DOHH2 (cell line): ENCODE results near the gene TMOD4.

Source experiments
- H3F3A ChIP-seq: fragments of 200-600 bp; sonication (generic), shearing (Covaris generic); 2 replicates; pipeline ENCODE4 v1.6.0; 2016; ENCODE audit warnings: antibody characterized with exemption, mild to moderate bottlenecking; ENCODE audit not compliant: control insufficient read depth, insufficient read depth
- H3K27ac ChIP-seq: fragments of 200-600 bp; sonication (generic); 2 replicates; pipeline ENCODE4 v1.5.1; 2014; ENCODE audit warnings: low read depth, mild to moderate bottlenecking, low read length, moderate library complexity
- H3K27me3 ChIP-seq: fragments of 200-600 bp; sonication (generic); 2 replicates; pipeline ENCODE4 v1.6.1; 2014; ENCODE audit warnings: mild to moderate bottlenecking, low read length, mixed read lengths; ENCODE audit not compliant: control insufficient read depth
- H3K36me3 ChIP-seq: fragments of 200-600 bp; sonication (generic); 2 replicates; pipeline ENCODE4 v1.6.1; 2014; ENCODE audit warnings: mild to moderate bottlenecking, low read length, moderate library complexity, mixed read lengths; ENCODE audit not compliant: control insufficient read depth
- H3K4me1 ChIP-seq: fragments of 200-600 bp; sonication (generic); 2 replicates; pipeline ENCODE4 v1.6.1; 2014; ENCODE audit warnings: mild to moderate bottlenecking, low read length, mixed read lengths; ENCODE audit not compliant: control insufficient read depth
- H3K4me2 ChIP-seq: fragments of 200-600 bp; sonication (generic); 2 replicates; pipeline ENCODE4 v1.6.0; 2014; ENCODE audit warnings: mild to moderate bottlenecking, low read length, moderate library complexity
- H3K4me3 ChIP-seq: fragments of 200-600 bp; sonication (generic); 2 replicates; pipeline ENCODE4 v1.5.1; 2014; ENCODE audit warnings: mild to moderate bottlenecking, low read length, mixed read lengths
- H3K79me2 ChIP-seq: fragments of 200-600 bp; sonication (generic); 2 replicates; pipeline ENCODE4 v1.6.1; 2014; ENCODE audit warnings: mild to moderate bottlenecking, low read length, mixed read lengths; ENCODE audit not compliant: control insufficient read depth
- H3K9me2 ChIP-seq: fragments of 200-600 bp; sonication (generic); replicated peaks from 2 replicates; pipeline ENCODE4 v1.6.1; 2014; ENCODE audit warnings: mild to moderate bottlenecking, low read length, mixed read lengths; ENCODE audit not compliant: control insufficient read depth
- H3K9me3 ChIP-seq: fragments of 200-600 bp; sonication (generic); 2 replicates; pipeline ENCODE4 v1.6.1; 2014; ENCODE audit warnings: antibody characterized with exemption, low read length, mixed read lengths; ENCODE audit not compliant: control insufficient read depth, insufficient read depth
- H4K20me1 ChIP-seq: fragments of 200-600 bp; sonication (generic); 2 replicates; pipeline ENCODE4 v1.6.0; 2014; ENCODE audit warnings: low read depth, mild to moderate bottlenecking, antibody characterized with exemption, low read length, moderate library complexity; ENCODE audit not compliant: control insufficient read depth, insufficient read depth
- EZH2phosphoT487 ChIP-seq: fragments of 200-600 bp; sonication (generic); IDR thresholded peaks from 2 replicates; pipeline ENCODE4 v1.6.1; 2017; ENCODE audit warnings: borderline replicate concordance, mild to moderate bottlenecking, antibody characterized with exemption, low read length, moderate library complexity, mixed read lengths
- TF ChIP-seq, protein P1 (sequence below): fragments of 200-600 bp; sonication (generic); IDR thresholded peaks from one replicate; pipeline ENCODE4 v1.5.1; 2014; ENCODE audit warnings: antibody characterized with exemption, mild to moderate bottlenecking, low read depth, low read length; ENCODE audit not compliant: poor library complexity, severe bottlenecking

TMOD4 gene

DNA sequence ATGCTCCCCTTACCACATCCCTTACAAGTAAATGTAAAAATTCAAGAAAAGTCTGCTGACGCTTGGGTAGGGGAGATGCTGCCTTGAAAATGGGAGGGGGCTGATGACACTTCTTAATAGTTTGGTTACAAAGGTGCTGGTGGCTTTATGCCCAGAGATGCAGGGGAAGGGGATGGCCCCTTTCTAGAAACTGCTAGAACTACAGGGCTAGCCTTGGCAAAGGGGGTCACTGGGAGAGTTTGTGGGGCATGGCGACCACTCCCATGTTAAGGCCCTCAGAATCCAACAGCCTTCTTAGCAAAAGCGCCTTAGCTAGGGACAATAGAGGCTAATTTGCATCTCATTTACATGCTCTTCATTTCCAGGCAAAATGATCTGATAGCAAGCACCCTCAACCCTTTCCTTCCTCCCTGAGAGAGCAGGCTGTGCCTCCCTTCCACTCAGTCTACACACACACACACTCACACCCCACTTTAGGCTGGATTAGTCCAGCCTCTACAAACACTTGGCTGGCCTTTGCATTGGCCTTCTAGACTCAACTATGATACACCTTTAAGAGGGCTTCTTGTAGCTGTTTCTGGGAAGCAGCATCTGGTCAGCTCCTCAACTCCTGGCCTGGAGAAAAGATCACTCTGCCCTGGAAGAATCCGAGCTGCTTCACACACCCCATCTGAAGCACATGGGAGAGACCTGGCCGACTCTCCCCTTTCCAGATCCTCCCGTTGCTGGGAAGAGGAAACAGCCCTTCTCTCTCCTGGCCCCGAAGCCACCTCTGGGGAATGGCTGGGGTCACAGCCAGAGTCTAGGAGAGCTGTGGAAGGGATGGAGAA lies 31.1 kb downstream of the TMOD4 start:
- H3K4me2 ChIP-seq: peak overlapping the region; percentile 33
- no peaks in the 10 kb centered on the region for H3K79me2 ChIP-seq
- peaks cover 56% of the 10 kb centered on the region for H3K4me1 ChIP-seq
- no peaks in the 10 kb centered on the region for H3K9me2 ChIP-seq
- TF ChIP-seq, protein P1, sequence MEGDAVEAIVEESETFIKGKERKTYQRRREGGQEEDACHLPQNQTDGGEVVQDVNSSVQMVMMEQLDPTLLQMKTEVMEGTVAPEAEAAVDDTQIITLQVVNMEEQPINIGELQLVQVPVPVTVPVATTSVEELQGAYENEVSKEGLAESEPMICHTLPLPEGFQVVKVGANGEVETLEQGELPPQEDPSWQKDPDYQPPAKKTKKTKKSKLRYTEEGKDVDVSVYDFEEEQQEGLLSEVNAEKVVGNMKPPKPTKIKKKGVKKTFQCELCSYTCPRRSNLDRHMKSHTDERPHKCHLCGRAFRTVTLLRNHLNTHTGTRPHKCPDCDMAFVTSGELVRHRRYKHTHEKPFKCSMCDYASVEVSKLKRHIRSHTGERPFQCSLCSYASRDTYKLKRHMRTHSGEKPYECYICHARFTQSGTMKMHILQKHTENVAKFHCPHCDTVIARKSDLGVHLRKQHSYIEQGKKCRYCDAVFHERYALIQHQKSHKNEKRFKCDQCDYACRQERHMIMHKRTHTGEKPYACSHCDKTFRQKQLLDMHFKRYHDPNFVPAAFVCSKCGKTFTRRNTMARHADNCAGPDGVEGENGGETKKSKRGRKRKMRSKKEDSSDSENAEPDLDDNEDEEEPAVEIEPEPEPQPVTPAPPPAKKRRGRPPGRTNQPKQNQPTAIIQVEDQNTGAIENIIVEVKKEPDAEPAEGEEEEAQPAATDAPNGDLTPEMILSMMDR: no peak
- no peak for TF ChIP-seq EZH2phosphoT487
- H3K27ac ChIP-seq: no peak overlapping the region
- no peaks in the 10 kb centered on the region for H3F3A ChIP-seq
- no peaks in the 10 kb centered on the region for H3K9me3 ChIP-seq
- H3K4me3 ChIP-seq: no peak overlapping the region
- H3K27me3 ChIP-seq: no peaks in the 10 kb centered on the region
- H3K36me3 ChIP-seq: no peaks in the 10 kb centered on the region
- no peaks in the 10 kb centered on the region for H4K20me1 ChIP-seq

DNA sequence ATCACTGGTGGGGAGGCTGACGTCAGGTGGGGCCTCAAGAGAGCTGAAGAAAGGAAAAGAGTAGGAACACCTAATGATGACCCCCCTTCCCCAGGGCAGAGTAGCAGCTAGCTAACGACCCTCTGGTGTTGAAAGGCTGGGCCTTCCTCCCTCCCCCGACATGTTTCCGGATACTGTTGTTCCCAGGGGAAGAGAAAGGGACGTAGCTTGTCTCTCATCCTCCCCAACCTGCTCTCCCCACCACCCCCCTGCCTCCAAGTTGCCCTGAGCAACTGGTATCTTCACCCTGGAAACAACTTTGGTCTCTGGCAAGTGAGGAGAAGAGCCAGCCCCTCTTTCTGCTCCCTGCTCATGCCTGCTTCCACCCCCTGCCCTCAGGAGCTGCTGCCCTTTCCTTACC lies 31.8 kb downstream of the TMOD4 start:
- no peak overlapping the region for H3K27ac ChIP-seq
- no peaks in the 10 kb centered on the region for H3K79me2 ChIP-seq
- peaks cover 52% of the 10 kb centered on the region for H3K4me1 ChIP-seq
- H3K36me3 ChIP-seq: no peaks in the 10 kb centered on the region
- H4K20me1 ChIP-seq: no peaks in the 10 kb centered on the region
- H3K4me3 ChIP-seq: no peak overlapping the region
- H3K9me2 ChIP-seq: no peaks in the 10 kb centered on the region
- no peaks in the 10 kb centered on the region for H3F3A ChIP-seq
- no peaks in the 10 kb centered on the region for H3K27me3 ChIP-seq
- TF ChIP-seq EZH2phosphoT487: no peak
- TF ChIP-seq, protein P1: no peak
- H3K4me2 ChIP-seq: peak overlapping the region; percentile 33
- no peaks in the 10 kb centered on the region for H3K9me3 ChIP-seq

DNA sequence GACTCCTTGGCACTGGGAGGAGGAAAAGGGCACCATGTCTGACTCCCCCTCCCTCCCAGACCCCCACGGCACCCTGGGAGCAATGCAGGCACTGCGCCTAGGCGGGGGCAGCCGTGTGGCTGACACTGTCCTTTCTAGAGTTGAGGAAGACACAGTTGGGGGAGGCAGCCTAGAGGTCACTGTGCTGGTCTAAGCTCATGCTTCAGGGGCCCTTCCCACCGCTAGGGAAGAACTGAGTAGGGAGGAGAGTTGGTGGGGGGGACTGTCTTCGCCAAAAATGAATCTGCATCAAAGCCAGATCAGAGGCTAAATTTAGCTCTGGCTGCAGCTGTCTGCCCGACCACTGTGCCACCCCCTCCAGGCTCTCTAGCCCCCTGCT lies 32.7 kb downstream of the TMOD4 start:
- Histone ChIP-seq H4K20me1 (no peaks in the 10 kb centered on the region), H3K4me1 (peaks cover 52% of the 10 kb centered on the region), H3F3A (no peaks in the 10 kb centered on the region), H3K27me3 (no peaks in the 10 kb centered on the region), H3K36me3 (no peaks in the 10 kb centered on the region), H3K9me3 (no peaks in the 10 kb centered on the region), H3K79me2 (no peaks in the 10 kb centered on the region), H3K4me2 (peak overlapping the region; percentile 33; the same call in 1 of the 2 replicates), H3K27ac (no peak overlapping the region), H3K4me3 (0 out of 2 replicates have a peak overlapping the region, but pooled peaks have one; percentile 22), H3K9me2 (no peaks in the 10 kb centered on the region)
- no peak for TF ChIP-seq EZH2phosphoT487
- TF ChIP-seq, protein P1: no peak
